ENCODE results near the gene SLC16A8. TPM values are rescaled to one million over a fixed set of nuclear protein-coding genes. Genes with fewer than 3 reads are reported as not detected.

Gene SLC16A8
- polyA plus RNA-seq, 4 donors, result 0.72 to 1.8 (median 1.1) TPM

DNA sequence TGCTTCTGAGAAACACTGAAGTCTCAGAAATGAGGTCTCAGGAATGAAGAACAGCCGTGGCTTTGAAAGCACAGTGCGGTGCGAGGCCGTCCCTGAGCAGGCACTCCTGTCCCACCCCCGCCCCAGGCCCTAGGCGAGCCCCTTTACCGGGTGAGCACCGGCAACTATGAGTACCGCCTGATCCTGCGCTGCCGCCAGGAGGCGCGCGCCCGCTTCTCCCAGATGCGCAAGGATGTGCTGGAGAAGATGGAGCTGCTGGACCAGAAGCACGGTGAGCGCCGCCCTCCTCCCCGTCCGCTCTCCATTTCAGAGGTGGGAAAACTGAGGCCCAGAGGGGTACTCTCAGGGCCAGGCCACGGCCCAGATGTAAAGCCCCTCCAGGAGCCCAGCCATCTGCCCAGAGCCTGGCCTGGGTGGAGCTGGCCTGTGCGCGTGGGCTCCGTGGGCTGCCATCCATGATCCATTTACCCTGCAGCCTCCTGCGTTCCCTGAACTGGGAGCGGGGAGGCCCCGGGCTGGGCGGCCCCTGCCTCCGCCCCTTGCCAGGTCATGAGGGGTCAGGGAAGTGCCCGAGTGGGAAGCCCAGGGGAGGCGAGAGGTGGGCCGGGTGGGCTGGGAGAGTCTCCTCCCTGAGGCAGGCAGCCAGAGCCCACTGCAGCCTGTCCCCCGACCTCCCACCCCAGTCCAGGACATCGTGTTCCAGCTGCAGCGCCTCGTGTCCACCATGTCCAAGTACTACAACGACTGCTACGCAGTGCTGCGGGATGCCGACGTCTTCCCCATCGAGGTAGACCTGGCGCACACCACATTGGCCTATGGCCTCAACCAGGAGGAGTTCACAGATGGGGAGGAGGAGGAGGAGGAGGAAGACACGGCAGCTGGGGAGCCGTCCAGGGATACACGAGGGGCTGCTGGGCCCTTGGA, 9.5 kb downstream of the SLC16A8 start:
- DNase-seq (ENCODE audit: low read depth in 4 of 4, low spot score in 3 of 4), result no peak

- DNase-seq (ENCODE audit: low read depth in 4 of 4, low spot score in 3 of 4), result no peak
Measured at GRCh38 chr22:38073150-38074130, 10.5 kb downstream of the SLC16A8 start.

- DNase-seq (ENCODE audit: low read depth in 4 of 4, low spot score in 3 of 4), result no peak
Measured at GRCh38 chr22:38072322-38073149, 11.4 kb downstream of the SLC16A8 start.

- no peak for DNase-seq (ENCODE audit: low read depth in 4 of 4, low spot score in 3 of 4)
Measured at GRCh38 chr22:38071421-38072321, 12.3 kb downstream of the SLC16A8 start.

- no peak for DNase-seq (ENCODE audit: low read depth in 4 of 4, low spot score in 3 of 4)
Measured at GRCh38 chr22:38070250-38070921, 13.6 kb downstream of the SLC16A8 start.

DNA sequence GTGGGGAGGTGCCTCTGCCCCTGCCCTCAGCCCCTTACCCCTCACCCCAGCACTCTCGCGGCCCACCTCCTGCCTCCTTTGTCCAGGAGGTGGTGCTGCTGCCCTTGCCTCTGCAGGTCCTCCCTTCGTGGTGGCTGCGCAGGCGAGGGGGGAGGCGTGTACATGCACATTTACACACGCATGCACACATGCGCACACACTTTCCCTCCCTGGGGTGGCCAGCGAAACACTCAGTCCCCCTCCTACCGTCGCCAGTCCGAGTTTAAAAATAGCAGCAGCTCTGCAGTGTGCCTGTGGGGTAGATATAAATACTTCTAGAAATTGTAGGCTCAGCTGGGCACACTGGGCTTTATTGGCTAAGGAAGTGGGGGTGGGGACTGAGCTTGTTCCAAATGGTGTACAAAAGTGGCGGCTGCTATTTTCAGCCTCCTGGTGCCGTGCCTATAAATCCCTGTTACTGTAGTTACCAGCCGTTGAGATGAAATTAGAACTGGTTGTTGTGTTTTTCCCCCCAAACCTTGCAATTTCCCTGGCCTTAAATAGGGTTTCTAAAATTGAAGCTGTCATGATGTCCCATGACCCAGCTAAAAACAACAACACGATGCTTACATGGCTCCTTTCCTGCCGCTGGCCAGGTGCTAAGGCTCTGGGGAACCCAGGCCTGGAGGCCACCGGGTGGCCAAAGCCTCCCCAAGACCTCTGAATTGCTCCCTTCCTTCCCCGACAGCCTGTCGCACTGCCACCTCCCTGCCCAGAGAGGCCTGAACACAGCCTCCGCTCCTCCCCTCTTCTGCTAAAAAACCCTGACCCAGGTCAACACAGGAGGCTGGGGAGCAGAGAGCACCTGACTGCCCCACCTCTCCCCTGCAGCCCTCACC, 14.4 kb downstream of the SLC16A8 start:
- no peak for DNase-seq (ENCODE audit: low read depth in 4 of 4, low spot score in 3 of 4)

- no peak for DNase-seq (ENCODE audit: low read depth in 4 of 4, low spot score in 3 of 4)
Measured at GRCh38 chr22:38068641-38069371, 15.2 kb downstream of the SLC16A8 start.

- no peak for DNase-seq (ENCODE audit: low read depth in 4 of 4, low spot score in 3 of 4)
Measured at GRCh38 chr22:38067761-38068360, 16.1 kb downstream of the SLC16A8 start.

GRCh38 chr22:38067028-38067415, 17.0 kb downstream of the SLC16A8 start:
- no peak for DNase-seq (ENCODE audit: low read depth in 4 of 4, low spot score in 3 of 4)

DNA sequence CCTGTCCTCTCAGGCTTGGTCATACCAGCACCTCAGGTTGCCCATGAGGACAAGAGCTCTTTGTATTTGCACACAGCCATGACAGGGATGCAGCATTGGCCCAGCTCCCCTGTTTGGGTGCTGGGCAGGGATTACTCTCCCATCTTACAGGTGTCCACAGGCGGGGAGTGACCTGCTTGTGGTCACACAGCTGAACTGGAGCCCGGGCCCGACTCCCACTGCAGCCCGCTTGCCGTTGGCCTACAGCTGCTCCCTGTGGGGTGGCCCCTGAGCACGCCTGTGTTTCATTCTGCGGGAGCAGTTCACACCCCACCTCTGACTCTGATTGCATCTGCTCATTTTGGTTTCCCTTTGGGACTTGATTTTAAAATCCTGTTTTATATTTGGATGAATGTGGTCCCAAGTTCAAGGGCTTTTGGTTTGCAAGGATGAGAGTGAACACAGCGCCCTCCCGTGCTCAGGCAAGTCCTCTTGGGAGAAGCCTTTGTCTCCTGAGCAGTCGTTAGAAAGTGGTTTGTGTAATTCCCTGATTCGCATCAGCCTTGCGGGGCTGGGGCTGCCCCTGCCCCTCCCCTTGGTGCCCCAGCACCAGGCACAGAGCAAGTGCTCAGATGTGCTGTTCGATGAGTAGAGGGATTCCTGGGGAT, 17.5 kb downstream of the SLC16A8 start:
- DNase-seq (ENCODE audit: low read depth in 4 of 4, low spot score in 3 of 4), result no peak

- DNase-seq (ENCODE audit: low read depth in 4 of 4, low spot score in 3 of 4), result no peak
Measured at GRCh38 chr22:38065539-38065938, 18.4 kb downstream of the SLC16A8 start.

- no peak for DNase-seq (ENCODE audit: low read depth in 4 of 4, low spot score in 3 of 4)
Measured at GRCh38 chr22:38062791-38063190, 21.2 kb downstream of the SLC16A8 start.

GRCh38 chr22:38056969-38057891, 26.8 kb downstream of the SLC16A8 start, which contains the start of gene PICK1:
TSS of gene PICK1 (plus strand) at chr22:38057404. CDS start at chr22:38057810, 406 bp downstream.
- DNase-seq (ENCODE audit: low read depth in 4 of 4, low spot score in 3 of 4), result peak; percentile 81 to 87 (median 86)

DNA sequence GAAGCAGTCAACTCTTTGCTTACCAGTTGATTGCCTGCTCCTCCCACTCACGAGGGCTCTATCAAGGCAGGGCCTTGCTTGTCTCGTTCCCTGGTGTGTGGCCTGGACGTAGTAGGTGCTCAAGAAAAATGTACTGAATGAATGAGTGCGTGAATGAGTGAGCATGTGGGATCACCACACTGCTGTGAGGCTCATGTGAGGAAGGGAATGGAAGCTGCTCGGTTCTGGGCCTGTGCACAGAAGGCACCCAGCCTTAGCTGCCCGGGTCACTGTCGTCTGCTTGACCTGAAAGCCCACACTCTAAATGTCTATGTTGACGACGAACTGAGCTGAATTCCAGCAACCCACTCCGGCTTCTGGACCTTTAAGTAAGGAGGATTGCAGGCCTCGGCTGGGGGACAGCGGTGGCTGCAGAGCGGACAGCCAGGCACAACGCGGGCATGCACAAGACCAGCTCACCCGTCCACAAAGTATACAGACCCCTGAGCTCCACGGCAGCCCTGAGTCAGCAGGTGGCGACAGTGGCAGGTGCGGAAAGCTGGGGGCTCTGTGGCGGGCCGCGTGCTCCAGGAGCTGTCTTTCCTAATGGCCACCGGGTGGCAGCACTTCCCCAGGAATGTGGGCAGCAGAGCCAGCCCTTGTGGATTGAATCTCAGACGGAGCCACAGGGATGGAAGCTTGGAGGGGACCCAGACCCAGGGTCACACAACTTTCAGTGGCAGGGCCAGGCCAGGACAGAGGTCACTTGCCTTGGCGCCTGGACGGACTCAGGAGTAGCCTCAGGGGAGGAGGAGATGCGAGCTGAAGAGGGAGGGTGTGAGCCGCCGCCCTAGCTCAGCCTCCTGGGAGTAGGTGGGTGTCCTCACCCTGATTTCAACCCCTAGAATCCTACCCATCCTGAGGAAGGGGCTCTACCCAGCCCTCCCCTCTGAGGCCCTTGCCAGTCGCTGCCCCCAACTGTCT, 31.8 kb downstream of the SLC16A8 start:
- DNase-seq (ENCODE audit: low read depth in 4 of 4, low spot score in 3 of 4), result peak; percentile 60 to 77 (median 72)

Measured in right renal pelvis (tissue), 4 donors.